ENCODE measurements around the gene SEC22C.

GRCh38 chr3:42531470-42531869, 50.3 kb downstream of the SEC22C start:
- TF ChIP-seq, protein P1, sequence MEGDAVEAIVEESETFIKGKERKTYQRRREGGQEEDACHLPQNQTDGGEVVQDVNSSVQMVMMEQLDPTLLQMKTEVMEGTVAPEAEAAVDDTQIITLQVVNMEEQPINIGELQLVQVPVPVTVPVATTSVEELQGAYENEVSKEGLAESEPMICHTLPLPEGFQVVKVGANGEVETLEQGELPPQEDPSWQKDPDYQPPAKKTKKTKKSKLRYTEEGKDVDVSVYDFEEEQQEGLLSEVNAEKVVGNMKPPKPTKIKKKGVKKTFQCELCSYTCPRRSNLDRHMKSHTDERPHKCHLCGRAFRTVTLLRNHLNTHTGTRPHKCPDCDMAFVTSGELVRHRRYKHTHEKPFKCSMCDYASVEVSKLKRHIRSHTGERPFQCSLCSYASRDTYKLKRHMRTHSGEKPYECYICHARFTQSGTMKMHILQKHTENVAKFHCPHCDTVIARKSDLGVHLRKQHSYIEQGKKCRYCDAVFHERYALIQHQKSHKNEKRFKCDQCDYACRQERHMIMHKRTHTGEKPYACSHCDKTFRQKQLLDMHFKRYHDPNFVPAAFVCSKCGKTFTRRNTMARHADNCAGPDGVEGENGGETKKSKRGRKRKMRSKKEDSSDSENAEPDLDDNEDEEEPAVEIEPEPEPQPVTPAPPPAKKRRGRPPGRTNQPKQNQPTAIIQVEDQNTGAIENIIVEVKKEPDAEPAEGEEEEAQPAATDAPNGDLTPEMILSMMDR (IDR thresholded peaks at IDR 0.05): no peak
- TF ChIP-seq EZH2 (IDR thresholded peaks at IDR 0.05): no peak

All from neural progenitor cell (in vitro differentiated cells).